Caki2 (cell line): ENCODE data around the gene TGM1. TPM values are rescaled to one million over a fixed set of nuclear protein-coding genes. Genes with fewer than 3 reads are reported as not detected.

Experiments
- DNase-seq: peaks from one replicate; pipeline ENCODE4 v3.0.0-alpha.2; 2015; ENCODE audit warnings: low read depth
- in situ Hi-C: cut with HindIII; loops from 2 replicates; pipeline ENCODE4 v1.10.0; 2016; ENCODE audit warnings: low sequenced_read_pairs, low pct_unique_long_range_greater_than_20kb, mixed read lengths
- total RNA-seq: library from RNA; depleted of rRNA; stranded (reverse); fragments of >200 nt; shearing (Covaris generic); gene quantifications from 2 replicates; pipeline ENCODE4 v1.2.3, GENCODE V29; 2014; ENCODE audit warnings: low replicate concordance; rRNA removed

The TGM1 gene
- 0.44 TPM in 1 of 2 replicates, not detected in the other for total RNA-seq

DNA sequence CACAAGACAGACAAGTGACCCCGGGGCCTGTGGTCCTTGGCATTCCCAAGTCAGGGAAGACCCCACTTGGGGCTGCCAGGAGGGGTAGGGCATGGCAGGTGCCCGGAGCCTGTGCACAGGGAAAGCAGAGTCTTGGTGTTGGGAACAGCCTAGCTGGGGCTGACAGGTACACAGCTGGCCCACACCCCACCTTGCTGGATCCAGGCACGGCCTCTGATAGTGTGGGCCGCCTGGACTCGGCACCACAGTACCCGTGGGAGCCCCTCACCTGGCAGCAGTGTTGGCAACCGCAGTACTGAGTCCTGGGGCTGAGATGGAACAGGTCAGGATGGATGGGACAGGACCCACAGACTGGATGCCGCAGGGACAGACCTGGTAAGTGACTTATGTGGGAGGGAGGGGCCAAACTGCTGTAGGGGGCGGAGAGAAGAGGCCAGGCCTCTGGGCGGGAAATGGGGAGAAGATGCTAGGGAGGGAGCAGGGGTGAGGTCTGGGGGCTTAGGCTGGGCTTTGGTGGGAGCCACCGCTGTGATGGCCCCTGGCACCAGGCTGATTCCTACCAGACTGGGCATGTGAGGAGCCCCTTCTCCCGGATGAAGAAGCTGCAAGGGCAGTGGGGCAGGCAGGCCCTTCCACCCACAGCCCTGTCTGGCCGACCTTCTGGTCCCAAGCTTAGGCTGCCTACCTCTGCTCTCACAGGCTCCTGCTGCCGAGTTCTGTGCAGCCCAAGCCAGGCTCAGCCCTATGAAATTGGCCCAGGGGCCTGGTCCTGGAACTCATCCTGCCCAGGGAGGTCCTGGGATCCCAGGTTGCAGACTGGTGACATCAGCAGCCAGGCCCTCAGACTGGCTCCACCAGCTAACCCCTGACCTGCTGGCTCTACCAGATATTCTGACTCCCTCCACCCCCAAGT is at the start of gene TGM1:
Gene TGM1 (minus strand): TSS at position 357 of the 913 bp plus-strand sequence. CDS start 825 bp downstream, outside the sequence.
- no peak for DNase-seq
- in situ Hi-C loops: no loop called here

GRCh38 chr14:24311837-24312615 is 49.0 kb upstream of the TGM1 start:
- in situ Hi-C loops: no loop called here
- DNase-seq: no peak

DNA sequence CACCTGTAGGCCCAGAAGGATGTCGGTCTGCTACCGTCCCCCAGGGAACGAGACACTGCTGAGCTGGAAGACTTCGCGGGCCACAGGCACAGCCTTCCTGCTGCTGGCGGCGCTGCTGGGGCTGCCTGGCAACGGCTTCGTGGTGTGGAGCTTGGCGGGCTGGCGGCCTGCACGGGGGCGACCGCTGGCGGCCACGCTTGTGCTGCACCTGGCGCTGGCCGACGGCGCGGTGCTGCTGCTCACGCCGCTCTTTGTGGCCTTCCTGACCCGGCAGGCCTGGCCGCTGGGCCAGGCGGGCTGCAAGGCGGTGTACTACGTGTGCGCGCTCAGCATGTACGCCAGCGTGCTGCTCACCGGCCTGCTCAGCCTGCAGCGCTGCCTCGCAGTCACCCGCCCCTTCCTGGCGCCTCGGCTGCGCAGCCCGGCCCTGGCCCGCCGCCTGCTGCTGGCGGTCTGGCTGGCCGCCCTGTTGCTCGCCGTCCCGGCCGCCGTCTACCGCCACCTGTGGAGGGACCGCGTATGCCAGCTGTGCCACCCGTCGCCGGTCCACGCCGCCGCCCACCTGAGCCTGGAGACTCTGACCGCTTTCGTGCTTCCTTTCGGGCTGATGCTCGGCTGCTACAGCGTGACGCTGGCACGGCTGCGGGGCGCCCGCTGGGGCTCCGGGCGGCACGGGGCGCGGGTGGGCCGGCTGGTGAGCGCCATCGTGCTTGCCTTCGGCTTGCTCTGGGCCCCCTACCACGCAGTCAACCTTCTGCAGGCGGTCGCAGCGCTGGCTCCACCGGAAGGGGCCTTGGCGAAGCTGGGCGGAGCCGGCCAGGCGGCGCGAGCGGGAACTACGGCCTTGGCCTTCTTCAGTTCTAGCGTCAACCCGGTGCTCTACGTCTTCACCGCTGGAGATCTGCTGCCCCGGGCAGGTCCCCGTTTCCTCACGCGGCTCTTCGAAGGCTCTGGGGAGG is 47.9 kb upstream of the TGM1 start, which contains the start of gene LTB4R:
Gene LTB4R (plus strand): TSS at position 857 of the 959 bp plus-strand sequence. CDS start 4,150 bp downstream, outside the sequence.
- peak; percentile 36 for DNase-seq
- in situ Hi-C loops: no loop called here

DNA sequence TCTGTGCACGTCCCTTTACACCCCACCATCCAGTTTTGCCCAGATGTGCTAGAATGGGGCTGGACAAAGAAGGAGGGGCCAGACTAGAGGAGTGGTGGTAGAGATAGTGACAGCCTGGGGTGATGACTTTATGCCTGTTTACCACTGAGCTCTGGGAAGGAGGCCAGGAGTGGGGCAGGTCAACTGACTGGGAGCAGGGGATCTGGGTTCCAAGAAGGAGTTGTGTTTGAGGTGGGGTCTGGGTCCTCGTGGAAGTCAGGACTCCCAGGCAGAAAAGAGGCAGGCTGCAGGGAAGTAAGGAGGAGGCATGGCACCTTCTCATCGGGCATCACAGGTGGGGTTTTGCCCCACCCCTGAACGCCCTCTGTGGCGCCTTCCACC is 47.3 kb upstream of the TGM1 start:
- in situ Hi-C loops: no loop called here
- no peak for DNase-seq

- in situ Hi-C loops: no loop called here
- no peak for DNase-seq
Observed at GRCh38 chr14:24309538-24310264, 46.7 kb upstream of the TGM1 start, which contains the start of gene LTB4R2. Gene LTB4R2, plus strand, starts transcription at chr14:24310140. Its CDS starts 525 bp downstream, at chr14:24310665.

DNA sequence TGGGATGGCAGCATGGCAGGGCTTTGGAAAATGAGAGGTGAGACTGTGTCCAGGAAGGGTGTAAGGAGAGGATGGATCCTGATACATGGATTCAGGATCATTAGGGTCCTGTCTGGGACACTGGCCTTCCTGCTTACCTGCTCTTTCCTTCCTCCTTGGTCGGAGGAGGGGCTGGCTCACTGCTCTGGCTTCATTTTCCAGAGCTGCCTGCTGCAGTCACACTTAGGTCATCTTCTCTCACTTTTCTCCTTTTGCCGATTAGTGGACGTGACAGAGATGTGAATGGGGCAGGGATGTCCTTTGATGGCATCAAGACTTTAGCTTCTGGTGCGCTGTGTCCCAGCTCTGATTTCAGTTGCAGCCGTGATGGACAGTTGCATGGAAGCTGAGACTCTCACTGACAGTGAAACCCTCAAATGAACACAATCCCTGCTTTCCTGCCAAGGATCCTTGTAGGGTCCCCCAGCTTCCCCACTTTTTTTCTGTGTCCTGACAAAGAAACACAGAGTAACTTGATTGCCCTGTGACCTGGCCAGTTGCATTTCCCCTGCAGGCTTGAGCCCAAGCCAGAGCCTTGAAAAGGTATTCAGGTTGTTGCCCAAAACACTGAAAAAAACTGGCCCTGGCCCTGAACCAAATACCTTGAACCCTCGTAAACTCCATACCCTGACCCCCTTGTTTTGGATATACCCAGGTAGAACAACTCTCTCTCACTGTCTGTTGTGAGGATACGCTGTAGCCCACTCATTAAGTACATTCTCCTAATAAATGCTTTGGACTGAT is 45.6 kb upstream of the TGM1 start:
- no peak for DNase-seq
- in situ Hi-C loops: no loop called here

GRCh38 chr14:24307575-24308341 is 44.8 kb upstream of the TGM1 start, which contains the start of gene CIDEB:
Gene CIDEB, minus strand, starts transcription at chr14:24307977. Its CDS starts 119 bp downstream, at chr14:24307858.
- in situ Hi-C loops: no loop called here
- DNase-seq: peak; percentile 74

- in situ Hi-C loops: no loop called here
- DNase-seq: no peak
Observed at GRCh38 chr14:24307156-24307574, 44.2 kb upstream of the TGM1 start.

DNA sequence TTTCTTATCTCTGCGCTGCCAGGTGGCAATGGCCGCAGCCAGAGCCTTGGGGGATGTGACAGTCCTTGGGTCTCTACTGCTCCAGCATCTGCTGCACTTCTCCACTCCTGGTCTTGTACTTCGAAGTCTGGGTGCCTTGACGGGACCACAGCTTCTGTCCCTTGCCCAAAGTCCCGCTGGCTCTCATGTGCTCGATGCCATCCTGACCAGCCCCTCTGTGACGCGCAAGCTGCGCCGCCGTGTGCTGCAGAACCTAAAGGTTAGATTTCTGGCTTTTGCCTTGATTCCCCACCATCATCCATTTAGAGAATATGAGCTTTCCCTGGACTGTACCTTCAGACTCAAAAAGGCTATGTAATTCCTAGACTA is 41.0 kb upstream of the TGM1 start:
- in situ Hi-C loops: no loop called here
- no peak for DNase-seq

GRCh38 chr14:24300326-24300980 is 37.5 kb upstream of the TGM1 start:
- DNase-seq: no peak
- in situ Hi-C loops: no loop called here

GRCh38 chr14:24299255-24300191 is 36.5 kb upstream of the TGM1 start, which contains the start of the genes DHRS1 and NOP9:
Gene DHRS1, minus strand, starts transcription at chr14:24299780. Its CDS starts 674 bp downstream, at chr14:24299106.
Gene NOP9, plus strand, starts transcription at chr14:24299850. Its CDS starts 105 bp downstream, at chr14:24299955.
- peak; percentile 77 for DNase-seq
- in situ Hi-C loops: no loop called here

DNA sequence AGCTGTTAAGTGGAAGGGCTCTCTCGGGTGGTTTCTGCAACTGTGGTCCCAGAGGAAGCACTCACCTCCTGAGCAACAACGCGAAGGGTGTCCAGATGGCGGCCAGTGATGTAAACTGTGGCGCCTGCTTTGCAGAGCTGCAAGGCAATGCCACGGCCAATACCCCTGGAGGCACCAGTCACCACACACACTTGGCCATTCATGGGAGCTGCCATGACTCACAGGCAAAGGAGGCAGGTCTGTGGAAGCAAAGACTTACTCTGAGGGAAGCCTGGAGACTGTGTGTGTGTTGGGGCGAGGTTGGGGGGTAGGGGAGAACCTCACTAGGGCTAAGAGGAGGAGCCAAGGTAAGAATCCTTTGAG is 35.9 kb upstream of the TGM1 start:
- DNase-seq: peak; percentile 63
- in situ Hi-C loops: no loop called here

DNA sequence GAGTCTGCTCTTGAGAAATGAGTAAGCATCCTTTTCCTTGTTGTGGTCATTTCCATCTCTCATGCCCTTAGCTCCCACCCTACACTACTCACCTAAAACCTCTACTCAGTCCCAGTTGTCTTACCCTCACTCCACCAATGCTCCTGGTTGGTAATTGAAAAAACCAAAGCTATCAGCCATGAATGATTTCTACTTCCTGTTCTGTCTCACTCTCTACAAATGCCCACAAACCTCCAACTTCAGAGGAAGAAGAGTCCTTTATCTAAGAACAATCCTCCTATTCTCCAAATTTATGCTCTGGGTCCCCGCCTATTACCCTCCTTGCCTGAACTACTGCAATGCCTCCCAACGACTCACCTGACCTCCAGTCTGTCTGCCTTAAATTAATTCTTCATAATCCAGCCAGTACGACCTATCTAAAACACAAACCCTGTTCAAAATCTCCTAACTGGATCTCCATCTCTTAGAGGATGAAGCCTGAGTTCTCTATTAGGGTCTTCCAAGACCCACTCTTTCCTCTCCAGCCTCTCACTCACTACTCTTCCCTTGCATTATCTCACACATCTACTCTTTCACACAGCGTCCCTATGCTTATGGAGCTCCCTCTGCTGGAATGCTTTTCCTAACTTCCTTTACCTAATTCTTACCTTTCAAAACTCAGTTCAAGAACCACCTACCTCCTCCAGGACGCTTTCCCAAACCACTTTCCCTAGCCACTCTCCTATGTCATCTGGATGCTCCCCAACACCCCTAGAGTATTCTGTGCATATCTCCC is 34.4 kb upstream of the TGM1 start:
- in situ Hi-C loops: no loop called here
- peak; percentile 46 for DNase-seq
